Spleen (tissue), 7 donors: Measurements from ENCODE around the gene ACTN1.

Experiments used
- CTCF ChIP-seq, 11 experiments: fragments of 200-600 bp in 7 of 11; fragments of 450-650 bp in 4 of 11; sonication (generic) in 4 of 11; IDR thresholded peaks in 8 of 11; conservative IDR thresholded peaks in 3 of 11; 1 replicate in 7 of 11; 2 replicates in 4 of 11; pipeline versions ENCODE4 v1.4.0 to v1.8.0; 2016 to 2021; ENCODE audit warnings: antibody characterized with exemption in 11 of 11, inconsistent platforms in 4 of 11, mild to moderate bottlenecking in 1 of 11
- POLR2A ChIP-seq, 3 donors: fragments of 450-650 bp; IDR thresholded peaks; one replicate each; pipeline ENCODE4 v1.5.1; 2017; ENCODE audit warnings: antibody characterized with exemption in 3 of 3, mild to moderate bottlenecking in 1 of 3
- POLR2AphosphoS5 ChIP-seq, 3 donors: sonication (generic); formaldehyde crosslinking; IDR thresholded peaks; one replicate each; pipeline ENCODE4 v1.5.1; 2017; ENCODE audit warnings: antibody characterized with exemption in 3 of 3
- donor health status: DM: no; HTN: no; CAD: no; lungs with moderate emphysema.
- donor health status: DM: no; HTN: no; CAD: no.
- donor health status: DM: no; HTN: no; CAD: no.

- TF ChIP-seq CTCF (IDR thresholded peaks at IDR 0.05 in 8 of 11, conservative IDR thresholded peaks at IDR 0.05 in 3 of 11), result no peak
- TF ChIP-seq POLR2AphosphoS5 (IDR thresholded peaks at IDR 0.05), result no peak
- TF ChIP-seq POLR2A (IDR thresholded peaks at IDR 0.05), result no peak
Measured at GRCh38 chr14:68918612-68919011, 60.5 kb downstream of the ACTN1 start.
